Urinary bladder (tissue), 4 donors: ENCODE results near the gene AKT1S1. TPM values are rescaled to one million over a fixed set of nuclear protein-coding genes. Genes with fewer than 3 reads are reported as not detected.

Experiments
- DNase-seq: peaks from one replicate; pipeline ENCODE4 v3.0.0-alpha.2; 2015; ENCODE audit errors: extremely low spot score
- H3K27ac ChIP-seq: one replicate; pipeline ENCODE4 v1.5.1; 2013; ENCODE audit warnings: low read depth, mild to moderate bottlenecking, moderate library complexity
- H3K36me3 ChIP-seq: one replicate; pipeline ENCODE4 v1.6.1; 2013; ENCODE audit warnings: mild to moderate bottlenecking, moderate library complexity; ENCODE audit not compliant: insufficient read depth
- H3K4me1 ChIP-seq: one replicate; pipeline ENCODE4 v1.6.1; 2013; ENCODE audit warnings: mild to moderate bottlenecking, moderate library complexity; ENCODE audit not compliant: insufficient read depth
- H3K4me3 ChIP-seq: one replicate; pipeline ENCODE4 v1.5.1; 2013; ENCODE audit warnings: low read depth, low read length
- WGBS: extraction: QIAGEN DNeasy Blood & Tissue Kit; methylation state at CpG from one replicate; pipeline ENCODE4 v1.1.7; 2013; 5-methylcytosine and 5-hydroxymethylcytosine counted together
- polyA plus RNA-seq: library from polyadenylated mRNA; stranded (reverse); fragments of 200-250 nt; gene quantifications from one replicate; pipeline ENCODE4 v1.2.3, GENCODE V29; 2013
- total RNA-seq: library from RNA; depleted of rRNA; stranded (reverse); fragments of >200 nt; gene quantifications from one replicate; pipeline ENCODE4 v1.2.3, GENCODE V29; 2014
- donor health status: healthy with polysubstance abuse.
- donor health status: healthy.

AKT1S1 gene
- total and polyA plus RNA-seq, 2 donors, result 4.7 to 55.0 TPM

DNA sequence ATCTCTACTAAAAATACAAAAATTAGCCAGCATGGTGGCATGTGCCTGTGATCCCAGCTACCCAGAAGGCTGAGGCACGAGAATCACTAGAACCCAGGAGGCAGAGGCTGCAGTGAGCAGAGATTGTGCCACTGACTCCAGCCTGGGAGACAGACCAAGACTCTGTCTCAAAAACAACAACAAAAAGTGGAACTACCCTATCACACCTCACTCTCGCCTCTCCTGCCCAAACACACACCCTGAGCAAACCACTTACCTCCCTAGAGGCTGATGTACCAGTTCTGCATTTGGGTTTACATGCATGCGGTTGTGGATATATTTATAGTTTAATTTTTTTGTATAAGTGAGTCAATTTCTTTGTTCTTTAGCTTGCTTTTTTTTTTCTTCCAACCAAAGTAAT is 33.9 kb downstream of the AKT1S1 start:
- Histone ChIP-seq H3K4me3 (no peak overlapping the region), H3K4me1 (no peaks in the 10 kb centered on the region), H3K36me3 (no peaks in the 10 kb centered on the region), H3K27ac (no peak overlapping the region)
- WGBS, result 92% methylated on average over 3 of the region's 3 CpGs
- DNase-seq, result no peak

DNA sequence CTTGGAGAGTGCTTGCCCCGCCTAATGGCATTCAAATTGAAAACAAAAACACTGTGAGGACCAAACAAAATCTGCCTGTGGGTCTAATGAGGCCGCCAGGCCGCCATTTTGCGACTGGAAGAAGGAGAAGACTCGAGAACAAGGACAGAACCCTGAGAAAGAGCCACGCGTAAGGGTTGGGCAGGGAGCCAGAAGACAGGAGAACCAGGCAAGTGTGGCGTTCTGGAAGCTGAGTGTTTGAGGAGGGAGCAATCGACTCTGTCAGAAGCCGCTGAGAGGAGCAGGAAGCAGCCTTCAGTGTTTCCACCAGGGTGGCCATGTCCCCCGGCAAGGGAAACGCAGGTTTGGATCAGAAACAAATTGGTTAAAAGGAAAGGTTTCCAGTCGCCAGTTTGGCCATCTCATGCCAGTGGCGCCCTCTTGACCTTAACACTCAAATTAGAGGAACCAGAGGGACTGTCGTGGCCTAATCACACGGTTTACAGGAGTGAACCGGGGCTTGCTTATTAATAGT is 36.4 kb downstream of the AKT1S1 start:
- Histone ChIP-seq H3K4me3 (no peak overlapping the region), H3K27ac (no peak overlapping the region), H3K4me1 (no peaks in the 10 kb centered on the region), H3K36me3 (no peaks in the 10 kb centered on the region)
- no peak for DNase-seq
- 87% methylated on average over 17 of the region's 17 CpGs for WGBS

DNA sequence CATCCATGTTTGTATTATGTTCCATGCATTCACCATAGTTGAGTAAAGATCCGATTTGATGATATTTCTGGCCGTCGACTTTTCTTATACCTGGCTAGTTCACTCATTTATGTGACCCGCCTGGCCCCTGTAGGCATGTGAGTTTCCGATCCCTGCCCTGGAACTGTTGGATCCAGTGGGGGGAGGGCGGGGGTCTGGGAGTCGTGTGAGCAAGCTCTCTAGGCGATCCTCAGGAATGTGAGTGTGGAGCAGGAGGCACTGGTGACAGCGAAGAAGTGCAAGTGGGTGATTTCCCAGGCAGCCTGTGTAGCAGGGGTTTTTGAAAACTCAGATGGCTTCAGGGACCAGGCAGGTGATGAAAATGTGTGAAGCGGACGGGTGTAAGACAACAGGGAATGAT is 36.8 kb downstream of the AKT1S1 start:
- WGBS, result 86% methylated on average over 11 of the region's 11 CpGs
- Histone ChIP-seq H3K27ac (no peak overlapping the region), H3K4me3 (no peak overlapping the region), H3K36me3 (no peaks in the 10 kb centered on the region), H3K4me1 (no peaks in the 10 kb centered on the region)
- DNase-seq, result no peak

DNA sequence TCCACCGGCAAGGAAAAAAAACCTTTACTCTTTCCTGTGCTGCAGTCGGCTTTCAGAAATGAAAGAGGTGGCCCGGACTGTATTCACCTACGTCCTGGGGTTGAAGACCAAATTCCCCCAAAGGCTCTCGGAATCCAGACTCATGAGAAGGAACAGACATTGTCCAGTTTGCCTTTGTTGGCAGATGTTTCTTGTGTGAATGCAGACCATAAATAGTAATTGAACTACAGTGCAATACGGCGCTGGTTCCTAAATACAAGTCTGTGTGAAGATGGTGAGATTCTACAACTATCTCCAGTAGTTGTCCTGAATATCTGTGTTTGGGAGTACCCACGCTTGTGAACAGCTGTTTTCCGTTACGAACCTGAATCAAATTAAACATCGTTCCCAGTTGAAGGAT is 37.4 kb downstream of the AKT1S1 start:
- 80% methylated on average over 11 of the region's 11 CpGs for WGBS
- no peak for DNase-seq
- Histone ChIP-seq H3K36me3 (no peaks in the 10 kb centered on the region), H3K4me3 (no peak overlapping the region), H3K4me1 (no peaks in the 10 kb centered on the region), H3K27ac (no peak overlapping the region)

DNA sequence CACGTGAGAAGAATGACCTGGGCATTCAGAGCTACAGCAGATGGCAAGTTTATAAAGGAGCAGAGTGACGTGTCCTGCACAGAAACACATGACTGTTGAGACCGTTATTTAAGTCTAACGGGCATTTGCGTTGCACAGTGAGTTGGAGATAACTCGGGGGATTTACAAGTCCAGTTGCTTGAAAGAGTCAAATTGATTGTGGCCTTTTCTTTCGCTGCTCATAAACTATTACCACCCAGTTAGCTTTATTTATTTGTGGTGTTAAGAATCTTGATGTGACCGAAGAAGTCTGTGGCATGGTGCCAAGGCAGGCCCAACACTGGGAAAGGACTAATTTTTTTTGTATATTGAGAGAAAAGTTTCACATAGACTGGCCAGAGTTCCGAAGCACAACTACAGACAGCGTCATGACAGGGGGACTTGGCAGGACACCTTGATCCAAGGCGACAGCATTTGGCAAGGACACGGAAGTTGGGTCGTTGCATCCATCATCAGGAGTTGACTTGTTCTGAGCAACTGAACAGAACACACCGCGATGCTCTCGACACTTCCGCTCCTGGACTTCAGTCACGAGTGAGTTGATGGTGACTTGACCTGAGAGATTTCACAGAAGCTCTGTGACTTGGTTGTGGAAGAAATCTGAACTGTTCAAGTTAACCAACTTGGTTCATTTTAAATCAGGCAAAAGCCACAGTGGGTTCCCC is 38.1 kb downstream of the AKT1S1 start:
- 84% methylated on average over 18 of the region's 18 CpGs for WGBS
- H3K36me3 ChIP-seq, result peaks cover 2% of the 10 kb centered on the region
- H3K4me3 ChIP-seq, result no peak overlapping the region
- no peaks in the 10 kb centered on the region for H3K4me1 ChIP-seq
- DNase-seq, result no peak
- no peak overlapping the region for H3K27ac ChIP-seq

DNA sequence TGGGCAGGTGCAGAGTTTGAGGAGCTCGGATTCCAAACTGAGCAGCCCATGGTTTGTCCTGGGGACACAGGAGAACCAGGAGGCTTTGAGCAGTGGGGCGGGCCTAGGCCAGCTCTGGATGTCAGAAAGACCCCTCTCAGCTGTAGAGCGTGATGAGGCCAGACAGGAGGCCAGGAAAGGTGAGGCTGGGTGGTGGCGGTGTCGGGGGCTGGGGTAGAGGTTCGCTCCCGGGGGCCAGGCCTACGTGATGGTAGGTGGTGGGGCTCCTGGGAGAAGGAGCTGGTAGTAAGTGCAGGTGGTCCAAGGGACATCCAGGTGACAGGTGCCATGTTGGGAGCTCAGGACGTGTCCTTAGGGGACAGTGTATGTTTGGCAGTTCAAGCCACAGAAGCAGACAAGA is 39.7 kb downstream of the AKT1S1 start:
- WGBS, result 97% methylated on average over 9 of the region's 9 CpGs
- H3K27ac ChIP-seq, result no peak overlapping the region
- H3K4me1 ChIP-seq, result no peaks in the 10 kb centered on the region
- DNase-seq, result no peak
- peaks cover 2% of the 10 kb centered on the region for H3K36me3 ChIP-seq
- H3K4me3 ChIP-seq, result no peak overlapping the region

DNA sequence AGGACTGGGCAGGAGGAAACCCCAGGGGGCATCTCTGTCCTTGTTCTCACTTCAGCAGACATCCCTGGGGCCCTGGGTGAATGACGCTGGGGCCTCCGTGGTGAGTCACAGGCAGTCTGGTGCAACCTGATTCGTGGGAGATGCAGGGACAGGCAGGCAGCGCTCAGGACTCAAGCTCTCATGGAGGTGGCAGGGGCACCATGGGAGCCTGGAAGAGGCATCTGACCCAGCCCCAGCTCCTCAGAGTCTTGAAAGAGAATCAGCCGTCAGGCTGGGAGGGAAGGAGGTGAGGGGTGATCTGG is 40.2 kb downstream of the AKT1S1 start:
- no peak for DNase-seq
- Histone ChIP-seq H3K36me3 (peaks cover 4% of the 10 kb centered on the region), H3K4me1 (no peaks in the 10 kb centered on the region), H3K4me3 (no peak overlapping the region), H3K27ac (no peak overlapping the region)
- WGBS, result 84% methylated on average over 5 of the region's 5 CpGs

DNA sequence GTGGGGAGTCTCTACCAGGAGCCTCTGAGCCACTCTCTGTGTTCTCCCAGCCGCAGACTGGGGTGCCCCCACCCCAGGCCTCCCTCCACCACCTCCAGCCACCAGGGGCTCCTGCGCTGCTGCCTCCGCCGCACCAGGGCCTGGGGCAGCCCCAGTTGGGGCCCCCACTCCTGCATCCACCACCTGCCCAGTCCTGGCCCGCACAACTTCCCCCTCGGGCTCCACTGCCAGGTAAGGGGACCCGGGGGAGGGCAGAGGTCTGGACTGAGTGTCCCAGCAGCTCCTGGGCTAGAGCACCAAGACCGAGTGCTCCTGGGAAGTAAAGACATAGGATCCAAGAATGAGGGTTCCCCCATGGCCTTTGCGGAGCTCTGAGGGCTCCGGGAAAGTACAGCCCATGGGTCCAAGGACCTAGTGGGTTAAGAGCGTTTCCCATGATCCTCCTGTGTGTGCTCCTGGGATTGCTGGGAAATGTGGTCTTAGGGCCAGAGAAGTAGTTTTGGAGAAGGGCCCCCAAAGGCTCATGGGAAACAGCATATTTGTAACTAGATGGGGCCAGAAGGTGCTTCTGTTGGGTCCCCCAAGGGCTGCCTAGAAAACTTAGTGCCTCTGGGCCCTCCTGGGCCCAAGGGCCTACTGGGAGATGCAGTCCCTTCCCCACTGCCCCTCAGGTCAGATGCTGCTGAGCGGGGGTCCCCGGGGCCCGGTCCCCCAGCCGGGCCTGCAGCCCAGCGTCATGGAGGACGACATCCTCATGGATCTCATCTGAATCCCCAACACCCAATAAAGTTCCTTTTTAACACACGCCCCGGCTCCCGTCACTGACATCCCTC is 40.8 kb downstream of the AKT1S1 start:
- H3K4me3 ChIP-seq, result no peak overlapping the region
- H3K4me1 ChIP-seq, result no peaks in the 10 kb centered on the region
- no peak overlapping the region for H3K27ac ChIP-seq
- DNase-seq, result no peak
- WGBS, result 88% methylated on average over 20 of the region's 20 CpGs
- H3K36me3 ChIP-seq, result peaks cover 5% of the 10 kb centered on the region

DNA sequence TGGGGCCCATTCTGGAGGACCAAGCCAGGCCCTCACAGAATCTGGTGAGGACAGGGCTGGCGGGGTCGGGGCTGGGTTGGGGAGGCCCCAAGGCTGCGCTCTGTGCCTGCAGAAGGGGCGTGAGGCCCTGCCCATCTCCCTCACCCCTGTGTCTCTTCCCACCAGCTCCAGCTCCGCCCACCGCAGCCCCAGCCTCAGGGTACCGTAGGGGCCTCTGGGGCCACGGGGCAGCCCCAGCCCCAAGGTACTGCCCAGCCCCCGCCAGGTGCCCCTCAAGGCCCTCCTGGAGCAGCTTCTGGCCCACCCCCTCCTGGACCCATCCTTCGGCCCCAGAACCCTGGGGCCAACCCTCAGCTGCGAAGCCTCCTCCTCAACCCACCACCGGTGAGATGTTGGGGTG is 41.6 kb downstream of the AKT1S1 start:
- H3K36me3 ChIP-seq, result peaks cover 5% of the 10 kb centered on the region
- 93% methylated on average over 12 of the region's 12 CpGs for WGBS
- H3K4me3 ChIP-seq, result no peak overlapping the region
- no peak overlapping the region for H3K27ac ChIP-seq
- DNase-seq, result no peak
- H3K4me1 ChIP-seq, result no peaks in the 10 kb centered on the region

DNA sequence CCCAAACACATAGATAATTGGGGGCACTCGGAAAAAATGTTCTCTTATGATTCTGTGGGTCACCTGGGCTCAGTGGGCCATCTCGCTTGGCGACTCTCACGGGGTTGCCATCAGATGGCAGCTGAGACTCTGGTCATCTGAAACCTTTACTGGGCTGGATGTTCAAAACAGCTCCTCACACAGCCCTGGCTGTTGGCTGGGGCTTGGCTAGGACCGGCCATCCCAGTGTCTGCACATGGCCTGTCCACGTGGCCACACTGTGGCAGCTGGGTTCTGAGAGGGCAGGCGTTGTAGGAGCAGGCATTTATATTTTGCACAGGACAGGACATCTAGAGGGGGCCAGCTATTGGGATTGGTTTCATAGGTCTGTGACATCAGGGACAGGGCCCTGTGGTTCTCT is 43.6 kb downstream of the AKT1S1 start:
- H3K4me3 ChIP-seq, result no peak overlapping the region
- H3K4me1 ChIP-seq, result no peaks in the 10 kb centered on the region
- 92% methylated on average over 7 of the region's 7 CpGs for WGBS
- no peak overlapping the region for H3K27ac ChIP-seq
- DNase-seq, result no peak
- H3K36me3 ChIP-seq, result peaks cover 5% of the 10 kb centered on the region

DNA sequence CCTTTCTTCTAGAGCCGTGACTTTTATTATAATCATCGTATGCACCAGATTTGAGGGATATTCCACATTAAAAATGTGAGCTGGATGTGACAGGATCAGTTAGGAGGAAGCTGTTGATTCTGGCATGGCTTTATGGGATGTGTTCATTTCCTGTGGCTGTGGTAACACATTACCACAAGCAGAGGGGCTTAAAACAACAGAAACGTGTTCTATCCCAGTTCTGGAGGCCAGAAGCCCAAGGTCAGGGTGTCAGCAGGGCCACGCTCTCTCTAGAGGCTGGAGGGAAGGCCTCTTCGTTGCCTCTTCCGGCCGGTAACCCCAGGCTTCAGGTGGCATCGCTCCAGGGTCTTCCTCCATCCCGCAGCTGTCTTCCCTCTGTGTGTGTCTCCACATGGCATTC is 44.6 kb downstream of the AKT1S1 start:
- no peak for DNase-seq
- 65% methylated on average over 9 of the region's 9 CpGs for WGBS
- H3K4me1 ChIP-seq, result no peaks in the 10 kb centered on the region
- H3K4me3 ChIP-seq, result no peak overlapping the region
- H3K27ac ChIP-seq, result no peak overlapping the region
- H3K36me3 ChIP-seq, result peaks cover 5% of the 10 kb centered on the region

DNA sequence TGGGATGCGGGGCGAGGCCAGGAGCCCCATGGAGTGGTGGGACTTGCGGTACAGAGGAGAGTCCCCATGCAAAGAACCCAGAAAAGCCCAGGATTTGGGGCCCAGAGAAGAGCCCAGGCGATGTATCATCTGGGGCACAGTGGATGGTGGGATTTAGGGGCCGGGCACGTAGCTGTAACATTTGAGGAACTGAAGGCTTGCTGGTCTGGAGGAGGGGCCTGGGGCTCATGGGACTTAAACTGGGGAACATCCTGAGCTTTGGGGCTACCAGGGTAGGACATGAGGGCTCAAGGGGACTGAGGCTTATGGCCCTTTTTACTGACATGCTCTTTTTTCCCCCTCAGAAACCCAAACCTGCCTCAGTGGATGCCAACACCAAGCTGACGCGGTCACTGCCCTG is 45.6 kb downstream of the AKT1S1 start:
- H3K27ac ChIP-seq, result no peak overlapping the region
- H3K4me1 ChIP-seq, result no peaks in the 10 kb centered on the region
- no peak overlapping the region for H3K4me3 ChIP-seq
- 95% methylated on average over 8 of the region's 8 CpGs for WGBS
- DNase-seq, result no peak
- peaks cover 5% of the 10 kb centered on the region for H3K36me3 ChIP-seq

DNA sequence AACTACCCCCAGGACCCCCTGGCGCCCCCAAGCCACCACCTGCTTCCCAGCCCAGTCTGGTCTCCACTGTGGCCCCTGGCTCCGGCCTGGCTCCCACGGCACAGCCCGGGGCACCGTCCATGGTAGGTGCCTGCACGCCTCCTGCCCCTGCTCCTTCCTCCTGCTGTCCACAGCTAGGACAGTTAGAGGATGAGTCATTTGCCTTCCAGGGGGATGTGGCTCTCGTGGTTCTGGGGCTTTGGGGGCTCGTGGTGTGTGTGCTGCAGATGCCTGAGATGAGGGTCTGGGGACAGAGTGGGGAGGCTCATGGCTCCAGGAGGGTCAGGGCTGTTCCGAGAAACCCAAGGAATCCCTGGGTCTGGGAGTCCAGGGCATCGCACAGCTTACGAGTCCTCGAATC is 46.4 kb downstream of the AKT1S1 start:
- DNase-seq, result no peak
- H3K36me3 ChIP-seq, result peaks cover 5% of the 10 kb centered on the region
- no peak overlapping the region for H3K4me3 ChIP-seq
- H3K27ac ChIP-seq, result no peak overlapping the region
- H3K4me1 ChIP-seq, result no peaks in the 10 kb centered on the region
- WGBS, result 94% methylated on average over 12 of the region's 12 CpGs

DNA sequence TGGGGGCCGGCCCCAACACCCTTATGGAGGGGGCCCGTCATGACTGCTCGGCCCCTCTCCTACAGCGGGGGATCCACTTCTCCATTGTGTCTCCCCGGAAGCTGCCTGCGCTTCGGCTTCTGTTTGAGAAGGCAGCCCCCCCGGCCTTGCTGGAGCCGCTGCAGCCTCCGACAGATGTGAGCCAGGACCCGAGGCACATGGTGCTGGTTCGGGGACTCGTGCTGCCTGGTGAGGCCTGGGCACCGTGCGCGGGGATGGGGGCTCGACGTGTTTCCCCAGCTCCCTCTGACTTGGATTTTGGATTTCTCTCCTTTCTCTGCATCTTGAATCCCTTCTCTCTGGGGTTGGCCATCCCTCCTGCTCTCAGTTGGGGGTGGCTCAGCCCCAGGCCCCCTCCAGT is 47.4 kb downstream of the AKT1S1 start:
- H3K36me3 ChIP-seq, result peaks cover 5% of the 10 kb centered on the region
- 93% methylated on average over 18 of the region's 18 CpGs for WGBS

More for the DNA sequence above, 47.4 kb downstream of the AKT1S1 start:
- no peak for DNase-seq
- Histone ChIP-seq H3K4me3 (no peak overlapping the region), H3K4me1 (no peaks in the 10 kb centered on the region), H3K27ac (no peak overlapping the region)
